HepG2 (cell line): Measurements from ENCODE around the gene ACER3. TPM values are rescaled to one million over a fixed set of nuclear protein-coding genes. Genes with fewer than 3 reads are reported as not detected.

ENCODE experiments used
- ATAC-seq: fragments of 200-7000 bp; cut with Tn5 transposase; 3 replicates; pipeline ENCODE4 v1.9.1; 2020; ENCODE audit warnings: mild to moderate bottlenecking, moderate library complexity
- BruUV-seq: library from RNA; stranded (reverse); fragments of 400-500 nt; replicated peaks from 2 replicates; lab custom pipeline; 2021; lab: Mats Ljungman, UMichigan
- CTCF ChIA-PET: fragments of 300-600 bp; formaldehyde crosslinking; extraction: SDS; loops from one replicate; lab custom pipeline; 2021; ENCODE audit warnings: low total read pairs, inconsistent platforms, low intra/inter-chr PET ratio; lab: Yijun Ruan, JAX
- POLR2A ChIA-PET: fragments of 350-600 bp; sonication (Branson Sonifier 250); formaldehyde crosslinking; loops from one replicate; lab custom pipeline; 2020; ENCODE audit warnings: antibody characterized with exemption, inconsistent platforms; lab: Yijun Ruan, JAX
- DNase-seq: peaks from one replicate; pipeline ENCODE4 v3.0.0-alpha.2; 2015; ENCODE audit warnings: low spot score
- FAIRE-seq: peaks from 3 replicates; lab custom pipeline; 2011; peaks lifted over from hg19 to GRCh38; lab: Jason Lieb, UNC
- H2AFZ ChIP-seq: one replicate; pipeline ENCODE4 v1.6.1; 2011; ENCODE audit warnings: low read length, inconsistent platforms
- H3K27ac ChIP-seq: fragments of 300-600 bp; 3 replicates; pipeline ENCODE4 v1.8.0; 2011; ENCODE audit warnings: mixed run types, mild to moderate bottlenecking, mixed read lengths, low read length, inconsistent platforms; ENCODE audit not compliant: insufficient read depth; ENCODE audit errors: extremely low read length
- H3K27me3 ChIP-seq, 2 experiments: fragments of 200-600 bp in 1 of 2; 2 replicates in 1 of 2; 3 replicates in 1 of 2; pipeline versions ENCODE4 v1.6.0 to v1.8.0; 2011; ENCODE audit warnings: low read length in 2 of 2, mild to moderate bottlenecking in 2 of 2, moderate library complexity in 2 of 2, inconsistent platforms in 1 of 2; ENCODE audit not compliant: insufficient read depth in 2 of 2, control insufficient read depth in 1 of 2
- H3K36me3 ChIP-seq, 2 experiments: fragments of 200-600 bp in 1 of 2; replicated peaks in 1 of 2; 2 replicates in 1 of 2; 3 replicates in 1 of 2; pipeline versions ENCODE4 v1.5.1 to v1.8.0; 2011; ENCODE audit warnings: low read length in 2 of 2, inconsistent platforms in 1 of 2; ENCODE audit not compliant: insufficient read depth in 2 of 2, control insufficient read depth in 1 of 2
- H3K4me1 ChIP-seq: 2 replicates; pipeline ENCODE4 v1.5.1; 2012; ENCODE audit warnings: low read length, inconsistent platforms; ENCODE audit not compliant: insufficient read depth
- H3K4me2 ChIP-seq: 2 replicates; pipeline ENCODE4 v1.6.0; 2011; ENCODE audit warnings: low read depth, low read length, inconsistent platforms
- H3K4me3 ChIP-seq, 3 experiments: fragments of 200-600 bp in 1 of 3; sonication (generic), shearing (Covaris generic) in 1 of 3; replicated peaks in 1 of 3; 2 replicates each; pipeline ENCODE4 v1.5.1; 2011 to 2016; ENCODE audit warnings: low read length in 3 of 3, inconsistent platforms in 2 of 3, low read depth in 2 of 3, mild to moderate bottlenecking in 2 of 3, control low read depth in 1 of 3, mixed read lengths in 1 of 3; ENCODE audit not compliant: insufficient read depth in 1 of 3
- H3K79me2 ChIP-seq: one replicate; pipeline ENCODE4 v1.6.1; 2011; ENCODE audit warnings: low read length, inconsistent platforms; ENCODE audit not compliant: insufficient read depth
- H3K9ac ChIP-seq: 2 replicates; pipeline ENCODE4 v1.6.0; 2011; ENCODE audit warnings: mild to moderate bottlenecking, low read depth, low read length, inconsistent platforms; ENCODE audit not compliant: insufficient read depth
- H3K9me3 ChIP-seq: 2 replicates; pipeline ENCODE4 v1.5.1; 2012; ENCODE audit warnings: mild to moderate bottlenecking, low read length
- H4K20me1 ChIP-seq: 2 replicates; pipeline ENCODE4 v1.6.0; 2011; ENCODE audit warnings: inconsistent platforms, mild to moderate bottlenecking, low read length, moderate library complexity; ENCODE audit not compliant: insufficient read depth
- CAMTA2 ChIP-seq: sonication (generic); formaldehyde crosslinking; IDR thresholded peaks from 2 replicates; pipeline ENCODE4 v1.4.0; 2020; ENCODE audit warnings: mild to moderate bottlenecking, missing genetic modification reagents, borderline replicate concordance
- JUN ChIP-seq: sonication (generic); formaldehyde crosslinking; IDR thresholded peaks from 2 replicates; pipeline ENCODE4 v1.4.0; 2020; ENCODE audit warnings: mild to moderate bottlenecking, missing genetic modification reagents
- NPAS2 ChIP-seq: sonication (generic); formaldehyde crosslinking; IDR thresholded peaks from 2 replicates; pipeline ENCODE4 v1.8.0; 2022; ENCODE audit warnings: mild to moderate bottlenecking, missing genetic modification reagents, borderline replicate concordance
- PBX2 ChIP-seq: IDR thresholded peaks from 2 replicates; pipeline ENCODE4 v1.6.1; 2016; ENCODE audit warnings: control low read depth
- SALL2 ChIP-seq: sonication (generic); formaldehyde crosslinking; IDR thresholded peaks from 2 replicates; pipeline ENCODE4 v1.8.1; 2023; ENCODE audit warnings: mild to moderate bottlenecking, missing genetic modification reagents, inconsistent platforms
- ZFY ChIP-seq: sonication (generic); formaldehyde crosslinking; IDR thresholded peaks from 2 replicates; pipeline ENCODE4 v1.4.0; 2020; ENCODE audit warnings: missing genetic modification reagents
- ZMAT3 ChIP-seq: sonication (generic); formaldehyde crosslinking; conservative IDR thresholded peaks from 2 replicates; pipeline ENCODE4 v1.7.0; 2021; ENCODE audit warnings: missing genetic modification reagents
- ZNF205 ChIP-seq: IDR thresholded peaks from 2 replicates; pipeline ENCODE4 v1.6.1; 2018; ENCODE audit warnings: missing biosample characterization, missing genetic modification reagents
- ZNF547 ChIP-seq: sonication (generic); formaldehyde crosslinking; IDR thresholded peaks from 2 replicates; pipeline ENCODE4 v1.5.1; 2020; ENCODE audit warnings: mild to moderate bottlenecking, missing genetic modification reagents
- WGBS: methylation state at CpG from one replicate; pipeline ENCODE4 v1.1.6; 2017; ENCODE audit warnings: low lambda C conversion rate; 5-methylcytosine and 5-hydroxymethylcytosine counted together
- in situ Hi-C: cut with HindIII; loops from 2 replicates; pipeline ENCODE4 v1.10.0; 2017; ENCODE audit warnings: low pct_unique_long_range_greater_than_20kb; ENCODE audit not compliant: extremely low pct_ligation_motif_present
- intact Hi-C: fragments of 100-400 bp; cut with micrococcal nuclease; formaldehyde crosslinking; loops from one replicate; pipeline ENCODE4 v1.10.0; 2022; ENCODE audit not compliant: unreplicated experiment
- polyA plus RNA-seq, 8 experiments: library from polyadenylated mRNA; depleted of rRNA in 3 of 8; stranded (reverse) in 7 of 8; unstranded in 1 of 8; fragments of >200 nt; fragmentation: Illumina TruSeq in 4 of 8; extraction: Trizol in 4 of 8; gene quantifications; 2 replicates each; pipeline versions ENCODE4 v1.2.1 to v1.2.3, GENCODE V29; 2011 to 2016; ENCODE audit warnings: low read depth in 4 of 8, missing spikeins in 1 of 8, mixed read lengths in 1 of 8; ENCODE audit not compliant: insufficient read depth in 1 of 8
- total RNA-seq, 5 experiments: library from RNA; depleted of rRNA; stranded (reverse); fragments of >200 nt; fragmentation: Illumina TruSeq; extraction: Trizol; gene quantifications; 2 replicates each; pipeline ENCODE4 v1.2.3, GENCODE V29; 2016; ENCODE audit warnings: low read depth in 1 of 5
- TF ChIP-seq, protein P1 (sequence below): sonication (generic); formaldehyde crosslinking; IDR thresholded peaks from 2 replicates; pipeline ENCODE4 v1.5.0; 2020; ENCODE audit warnings: missing genetic modification reagents
- TF ChIP-seq, protein P2 (sequence below): sonication (generic); formaldehyde crosslinking; IDR thresholded peaks from 2 replicates; pipeline ENCODE4 v1.4.0; 2020; ENCODE audit warnings: missing genetic modification reagents
- TF ChIP-seq, protein P3 (sequence below): sonication (generic); formaldehyde crosslinking; IDR thresholded peaks from 2 replicates; pipeline ENCODE4 v1.4.0; 2020; ENCODE audit warnings: mild to moderate bottlenecking, missing genetic modification reagents

Gene ACER3
- total and polyA plus RNA-seq, 2 of the 13 experiments (the other 11 are each of a cell fraction or from before 2014, with no cell fraction given), result 6.0 to 9.8 TPM

DNA sequence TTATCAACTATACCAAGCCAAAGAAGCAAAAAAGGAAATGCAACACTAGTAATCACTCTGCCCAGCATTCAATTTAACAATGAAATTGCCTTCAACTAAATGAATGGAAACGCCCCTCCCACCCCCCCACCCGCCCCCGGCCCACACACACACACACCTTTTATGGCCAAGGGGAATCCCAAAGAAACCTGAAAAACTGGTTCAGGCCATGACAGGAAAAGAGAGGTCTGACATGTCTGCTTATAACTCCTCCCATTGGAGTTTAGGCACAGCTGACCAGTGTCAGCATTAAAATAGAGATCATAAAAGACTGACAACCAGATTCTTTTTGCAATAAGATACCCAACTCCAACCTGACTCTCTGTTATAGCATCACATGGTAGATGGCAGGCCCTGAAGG is 42.6 kb downstream of the ACER3 start:
- CTCF ChIA-PET, result no interaction called here
- H3K27ac ChIP-seq, result no peak overlapping the region
- in situ Hi-C loops, result loop anchor here (25.0 kb wide), 1 partner anchor 134 kb away; the partner anchor contains the start of gene B3GNT6
- no peak for TF ChIP-seq PBX2
- TF ChIP-seq, protein P1, sequence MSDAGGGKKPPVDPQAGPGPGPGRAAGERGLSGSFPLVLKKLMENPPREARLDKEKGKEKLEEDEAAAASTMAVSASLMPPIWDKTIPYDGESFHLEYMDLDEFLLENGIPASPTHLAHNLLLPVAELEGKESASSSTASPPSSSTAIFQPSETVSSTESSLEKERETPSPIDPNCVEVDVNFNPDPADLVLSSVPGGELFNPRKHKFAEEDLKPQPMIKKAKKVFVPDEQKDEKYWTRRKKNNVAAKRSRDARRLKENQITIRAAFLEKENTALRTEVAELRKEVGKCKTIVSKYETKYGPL (CRISPR knock-in tag), result no peak
- no peak for TF ChIP-seq CAMTA2
- no peak for TF ChIP-seq ZNF205 (CRISPR knock-in tag)
- TF ChIP-seq ZFY (CRISPR knock-in tag), result no peak
- no peak for TF ChIP-seq NPAS2 (CRISPR knock-in tag)
- TF ChIP-seq, protein P2, sequence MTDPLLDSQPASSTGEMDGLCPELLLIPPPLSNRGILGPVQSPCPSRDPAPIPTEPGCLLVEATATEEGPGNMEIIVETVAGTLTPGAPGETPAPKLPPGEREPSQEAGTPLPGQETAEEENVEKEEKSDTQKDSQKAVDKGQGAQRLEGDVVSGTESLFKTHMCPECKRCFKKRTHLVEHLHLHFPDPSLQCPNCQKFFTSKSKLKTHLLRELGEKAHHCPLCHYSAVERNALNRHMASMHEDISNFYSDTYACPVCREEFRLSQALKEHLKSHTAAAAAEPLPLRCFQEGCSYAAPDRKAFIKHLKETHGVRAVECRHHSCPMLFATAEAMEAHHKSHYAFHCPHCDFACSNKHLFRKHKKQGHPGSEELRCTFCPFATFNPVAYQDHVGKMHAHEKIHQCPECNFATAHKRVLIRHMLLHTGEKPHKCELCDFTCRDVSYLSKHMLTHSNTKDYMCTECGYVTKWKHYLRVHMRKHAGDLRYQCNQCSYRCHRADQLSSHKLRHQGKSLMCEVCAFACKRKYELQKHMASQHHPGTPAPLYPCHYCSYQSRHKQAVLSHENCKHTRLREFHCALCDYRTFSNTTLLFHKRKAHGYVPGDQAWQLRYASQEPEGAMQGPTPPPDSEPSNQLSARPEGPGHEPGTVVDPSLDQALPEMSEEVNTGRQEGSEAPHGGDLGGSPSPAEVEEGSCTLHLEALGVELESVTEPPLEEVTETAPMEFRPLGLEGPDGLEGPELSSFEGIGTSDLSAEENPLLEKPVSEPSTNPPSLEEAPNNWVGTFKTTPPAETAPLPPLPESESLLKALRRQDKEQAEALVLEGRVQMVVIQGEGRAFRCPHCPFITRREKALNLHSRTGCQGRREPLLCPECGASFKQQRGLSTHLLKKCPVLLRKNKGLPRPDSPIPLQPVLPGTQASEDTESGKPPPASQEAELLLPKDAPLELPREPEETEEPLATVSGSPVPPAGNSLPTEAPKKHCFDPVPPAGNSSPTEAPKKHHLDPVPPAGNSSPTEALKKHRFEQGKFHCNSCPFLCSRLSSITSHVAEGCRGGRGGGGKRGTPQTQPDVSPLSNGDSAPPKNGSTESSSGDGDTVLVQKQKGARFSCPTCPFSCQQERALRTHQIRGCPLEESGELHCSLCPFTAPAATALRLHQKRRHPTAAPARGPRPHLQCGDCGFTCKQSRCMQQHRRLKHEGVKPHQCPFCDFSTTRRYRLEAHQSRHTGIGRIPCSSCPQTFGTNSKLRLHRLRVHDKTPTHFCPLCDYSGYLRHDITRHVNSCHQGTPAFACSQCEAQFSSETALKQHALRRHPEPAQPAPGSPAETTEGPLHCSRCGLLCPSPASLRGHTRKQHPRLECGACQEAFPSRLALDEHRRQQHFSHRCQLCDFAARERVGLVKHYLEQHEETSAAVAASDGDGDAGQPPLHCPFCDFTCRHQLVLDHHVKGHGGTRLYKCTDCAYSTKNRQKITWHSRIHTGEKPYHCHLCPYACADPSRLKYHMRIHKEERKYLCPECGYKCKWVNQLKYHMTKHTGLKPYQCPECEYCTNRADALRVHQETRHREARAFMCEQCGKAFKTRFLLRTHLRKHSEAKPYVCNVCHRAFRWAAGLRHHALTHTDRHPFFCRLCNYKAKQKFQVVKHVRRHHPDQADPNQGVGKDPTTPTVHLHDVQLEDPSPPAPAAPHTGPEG (CRISPR knock-in tag), result no peak
- TF ChIP-seq ZNF547 (CRISPR knock-in tag), result no peak
- TF ChIP-seq SALL2 (CRISPR knock-in tag), result no peak
- no peak for TF ChIP-seq ZMAT3 (CRISPR knock-in tag)
- TF ChIP-seq JUN (CRISPR knock-in tag), result no peak
- TF ChIP-seq, protein P3, sequence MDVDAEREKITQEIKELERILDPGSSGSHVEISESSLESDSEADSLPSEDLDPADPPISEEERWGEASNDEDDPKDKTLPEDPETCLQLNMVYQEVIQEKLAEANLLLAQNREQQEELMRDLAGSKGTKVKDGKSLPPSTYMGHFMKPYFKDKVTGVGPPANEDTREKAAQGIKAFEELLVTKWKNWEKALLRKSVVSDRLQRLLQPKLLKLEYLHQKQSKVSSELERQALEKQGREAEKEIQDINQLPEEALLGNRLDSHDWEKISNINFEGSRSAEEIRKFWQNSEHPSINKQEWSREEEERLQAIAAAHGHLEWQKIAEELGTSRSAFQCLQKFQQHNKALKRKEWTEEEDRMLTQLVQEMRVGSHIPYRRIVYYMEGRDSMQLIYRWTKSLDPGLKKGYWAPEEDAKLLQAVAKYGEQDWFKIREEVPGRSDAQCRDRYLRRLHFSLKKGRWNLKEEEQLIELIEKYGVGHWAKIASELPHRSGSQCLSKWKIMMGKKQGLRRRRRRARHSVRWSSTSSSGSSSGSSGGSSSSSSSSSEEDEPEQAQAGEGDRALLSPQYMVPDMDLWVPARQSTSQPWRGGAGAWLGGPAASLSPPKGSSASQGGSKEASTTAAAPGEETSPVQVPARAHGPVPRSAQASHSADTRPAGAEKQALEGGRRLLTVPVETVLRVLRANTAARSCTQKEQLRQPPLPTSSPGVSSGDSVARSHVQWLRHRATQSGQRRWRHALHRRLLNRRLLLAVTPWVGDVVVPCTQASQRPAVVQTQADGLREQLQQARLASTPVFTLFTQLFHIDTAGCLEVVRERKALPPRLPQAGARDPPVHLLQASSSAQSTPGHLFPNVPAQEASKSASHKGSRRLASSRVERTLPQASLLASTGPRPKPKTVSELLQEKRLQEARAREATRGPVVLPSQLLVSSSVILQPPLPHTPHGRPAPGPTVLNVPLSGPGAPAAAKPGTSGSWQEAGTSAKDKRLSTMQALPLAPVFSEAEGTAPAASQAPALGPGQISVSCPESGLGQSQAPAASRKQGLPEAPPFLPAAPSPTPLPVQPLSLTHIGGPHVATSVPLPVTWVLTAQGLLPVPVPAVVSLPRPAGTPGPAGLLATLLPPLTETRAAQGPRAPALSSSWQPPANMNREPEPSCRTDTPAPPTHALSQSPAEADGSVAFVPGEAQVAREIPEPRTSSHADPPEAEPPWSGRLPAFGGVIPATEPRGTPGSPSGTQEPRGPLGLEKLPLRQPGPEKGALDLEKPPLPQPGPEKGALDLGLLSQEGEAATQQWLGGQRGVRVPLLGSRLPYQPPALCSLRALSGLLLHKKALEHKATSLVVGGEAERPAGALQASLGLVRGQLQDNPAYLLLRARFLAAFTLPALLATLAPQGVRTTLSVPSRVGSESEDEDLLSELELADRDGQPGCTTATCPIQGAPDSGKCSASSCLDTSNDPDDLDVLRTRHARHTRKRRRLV, result no peak
- TF ChIP-seq, all 625 proteins: peak for 0
- Histone ChIP-seq H4K20me1 (no peaks in the 10 kb centered on the region), H2AFZ (no peak overlapping the region), H3K9ac (no peak overlapping the region), H3K9me3 (no peaks in the 10 kb centered on the region), H3K79me2 (no peaks in the 10 kb centered on the region), H3K4me2 (no peak overlapping the region), H3K36me3 (no peaks in the 10 kb centered on the region), H3K27me3 (no peaks in the 10 kb centered on the region), H3K4me1 (no peaks in the 10 kb centered on the region), H3K4me3 (no peak overlapping the region)
- no peak for DNase-seq
- WGBS, result 95% methylated on average over 3 of the region's 3 CpGs
- no peak for ATAC-seq
- POLR2A ChIA-PET, result no interaction called here
- BruUV-seq, result no TSS peak
- intact Hi-C loops, result no loop called here
- no peak for FAIRE-seq
